K562 (cell line): ENCODE results near the gene SCUBE1. TPM values are rescaled to one million over a fixed set of nuclear protein-coding genes. Genes with fewer than 3 reads are reported as not detected.
A peak's percentile ranks its signal among the peaks of the same experiment; 100 is the strongest.

Source experiments
- ATAC-seq: fragments of 200-7000 bp; cut with Tn5 transposase; 3 replicates; pipeline ENCODE4 v1.9.1; 2020; ENCODE audit warnings: moderate library complexity
- BruUV-seq: library from RNA; stranded (reverse); fragments of 400-500 nt; replicated peaks from 2 replicates; lab custom pipeline; 2021; lab: Mats Ljungman, UMichigan
- CTCF ChIA-PET: fragments of 300-600 bp; formaldehyde crosslinking; extraction: SDS; loops from one replicate; lab custom pipeline; 2021; ENCODE audit warnings: low intra/inter-chr PET ratio; lab: Yijun Ruan, JAX
- POLR2A ChIA-PET: fragments of 300-600, 350-650 bp; sonication (Branson Sonifier 250); formaldehyde crosslinking; extraction: SDS; loops from one replicate; lab custom pipeline; 2021; ENCODE audit warnings: antibody characterized with exemption, inconsistent platforms; lab: Yijun Ruan, JAX
- DNase-seq, 4 experiments: peaks; one replicate each; pipeline versions ENCODE4 v3.0.0 to v3.0.0-alpha.2; 2011 to 2018; ENCODE audit warnings: low spot score in 3 of 4, mixed read lengths in 3 of 4; ENCODE audit errors: extremely low read depth in 1 of 4
- FAIRE-seq: peaks from 2 replicates; lab custom pipeline; 2011; peaks lifted over from hg19 to GRCh38; lab: Jason Lieb, UNC
- H2AFZ ChIP-seq: 2 replicates; pipeline ENCODE4 v1.6.0; 2011; ENCODE audit warnings: low read depth, low read length, control low read depth, inconsistent platforms
- H3K27ac ChIP-seq: fragments of 200-600 bp; 3 replicates; pipeline ENCODE4 v1.8.0; 2011; ENCODE audit warnings: low read depth, mild to moderate bottlenecking, control low read depth, inconsistent platforms, low read length, moderate library complexity, mixed read lengths; ENCODE audit errors: extremely low read depth
- H3K27me3 ChIP-seq, 2 experiments: fragments of 300-600 bp in 1 of 2; 2 replicates in 1 of 2; 3 replicates in 1 of 2; pipeline versions ENCODE4 v1.6.0 to v1.8.0; 2011; ENCODE audit warnings: inconsistent platforms in 2 of 2, low read length in 2 of 2, mild to moderate bottlenecking in 1 of 2, mixed read lengths in 1 of 2, moderate library complexity in 1 of 2; ENCODE audit not compliant: control insufficient read depth in 2 of 2, insufficient read depth in 2 of 2
- H3K36me3 ChIP-seq: fragments of 300-600 bp; 3 replicates; pipeline ENCODE4 v1.8.0; 2011; ENCODE audit warnings: mild to moderate bottlenecking, low read length, inconsistent platforms; ENCODE audit not compliant: control insufficient read depth, insufficient read depth
- H3K4me1 ChIP-seq, 2 experiments: fragments of 200-600 bp in 1 of 2; replicated peaks in 1 of 2; 2 replicates in 1 of 2; 3 replicates in 1 of 2; pipeline versions ENCODE4 v1.5.1 to v1.8.0; 2011; ENCODE audit warnings: inconsistent platforms in 2 of 2, low read length in 2 of 2, mild to moderate bottlenecking in 1 of 2, mixed read lengths in 1 of 2, moderate library complexity in 1 of 2; ENCODE audit not compliant: control insufficient read depth in 2 of 2, insufficient read depth in 2 of 2
- H3K4me2 ChIP-seq: 2 replicates; pipeline ENCODE4 v1.6.1; 2011; ENCODE audit warnings: low read length, control low read depth, inconsistent platforms, mixed read lengths; ENCODE audit not compliant: insufficient read depth
- H3K4me3 ChIP-seq: fragments of 200-600 bp; sonication (generic), shearing (Covaris generic); 2 replicates; pipeline ENCODE4 v1.5.1; 2016; ENCODE audit warnings: control low read depth, inconsistent platforms
- H3K79me2 ChIP-seq: fragments of 200-600 bp; 3 replicates; pipeline ENCODE4 v1.8.0; 2011; ENCODE audit warnings: low read length, inconsistent platforms; ENCODE audit not compliant: control insufficient read depth, insufficient read depth
- H3K9ac ChIP-seq, 2 experiments: 2 replicates each; pipeline versions ENCODE4 v1.6.0 to v1.6.1; 2011; ENCODE audit warnings: low read depth in 2 of 2, low read length in 2 of 2, control low read depth in 1 of 2, inconsistent platforms in 1 of 2, mild to moderate bottlenecking in 1 of 2, mixed read lengths in 1 of 2; ENCODE audit not compliant: insufficient read depth in 1 of 2
- H3K9me1 ChIP-seq: one replicate; pipeline ENCODE4 v1.6.0; 2011; ENCODE audit warnings: inconsistent platforms, mild to moderate bottlenecking, low read length, moderate library complexity; ENCODE audit not compliant: control insufficient read depth, insufficient read depth
- H3K9me3 ChIP-seq: replicated peaks from 2 replicates; pipeline ENCODE4 v1.5.1; 2011; ENCODE audit warnings: low read depth, low read length, inconsistent platforms; ENCODE audit not compliant: control insufficient read depth, insufficient read depth
- H4K20me1 ChIP-seq: replicated peaks from 2 replicates; pipeline ENCODE4 v1.6.1; 2011; ENCODE audit warnings: low read length, inconsistent platforms, mixed read lengths; ENCODE audit not compliant: control insufficient read depth, insufficient read depth
- MYBL2 ChIP-seq, 2 experiments: fragments of 450-650 bp in 1 of 2; sonication (generic) in 1 of 2; formaldehyde crosslinking in 1 of 2; IDR thresholded peaks; 2 replicates each; pipeline versions ENCODE4 v1.6.1 to v1.8.1; 2017 to 2022; ENCODE audit warnings: borderline replicate concordance in 1 of 2, inconsistent platforms in 1 of 2, low read depth in 1 of 2, mild to moderate bottlenecking in 1 of 2, missing genetic modification reagents in 1 of 2, moderate library complexity in 1 of 2
- POLR2G ChIP-seq: fragments of 200-400 bp; formaldehyde crosslinking; IDR thresholded peaks from 2 replicates; pipeline ENCODE4 v1.6.1; 2017; ENCODE audit warnings: low read depth, mild to moderate bottlenecking, antibody characterized with exemption, low read length, moderate library complexity
- RBFOX2 ChIP-seq: fragments of 200-400 bp; formaldehyde crosslinking; IDR thresholded peaks from 2 replicates; pipeline ENCODE4 v1.6.1; 2017; ENCODE audit warnings: low read depth, mild to moderate bottlenecking, low read length, moderate library complexity
- TRIM28 ChIP-seq: fragments of 450-650 bp; IDR thresholded peaks from 2 replicates; pipeline ENCODE4 v1.6.1; 2017
- ZC3H4 ChIP-seq: sonication (generic); formaldehyde crosslinking; IDR thresholded peaks from 2 replicates; pipeline ENCODE4 v1.9.0; 2021; ENCODE audit warnings: missing genetic modification reagents, borderline replicate concordance
- ZNF384 ChIP-seq: IDR thresholded peaks from 2 replicates; pipeline ENCODE4 v1.6.1; 2012; ENCODE audit warnings: low read depth, low read length, improper control_type of control experiment
- ZNF583 ChIP-seq: fragments of 250-450 bp; sonication (Bioruptor Pico); IDR thresholded peaks from 2 replicates; pipeline ENCODE4 v1.4.0; 2020
- whole genome bisulfite sequencing: fragments of 100-300 bp; shearing (Covaris generic); methylation state at CpG from one replicate; pipeline ENCODE4 v1.1.6; 2016; ENCODE audit warnings: low coverage, mixed read lengths; ENCODE audit not compliant: insufficient coverage; ENCODE audit errors: missing lambda C conversion rate; 5-methylcytosine and 5-hydroxymethylcytosine counted together
- in situ Hi-C: fragments of 300-500 bp; cut with MboI; formaldehyde crosslinking; loops from 4 replicates; pipeline ENCODE4 v1.15.0; 2018; ENCODE audit warnings: inconsistent platforms, mixed read lengths
- intact Hi-C: fragments of 100-400 bp; cut with micrococcal nuclease; formaldehyde crosslinking; loops from 2 replicates; pipeline ENCODE4 v1.14.2; 2022
- polyA plus RNA-seq, 8 experiments: library from polyadenylated mRNA; depleted of rRNA in 4 of 8; stranded (reverse) in 5 of 8; unstranded in 3 of 8; fragments of >200 nt; fragmentation: Nextera tagmentation in 2 of 8; fragmentation: Illumina TruSeq in 1 of 8; extraction: Ambion mirVana in 2 of 8; extraction: Trizol in 1 of 8; gene quantifications; 2 replicates each; pipeline versions ENCODE4 v1.2.1 to v1.2.3, GENCODE V29; 2011 to 2014; ENCODE audit warnings: inconsistent platforms in 1 of 8, missing spikeins in 1 of 8
- total RNA-seq, 7 experiments: library from RNA; depleted of rRNA in 6 of 7; stranded (reverse); fragments of >200 nt in 6 of 7; fragmentation: Illumina TruSeq in 2 of 7; extraction: Trizol in 2 of 7; gene quantifications; 2 replicates each; pipeline versions ENCODE4 v1.2.1 to v1.2.3, GENCODE V29; 2011 to 2021; ENCODE audit warnings: low replicate concordance in 1 of 7
- TF ChIP-seq, protein P1 (sequence below): fragments of 450-650 bp; formaldehyde crosslinking; IDR thresholded peaks from 2 replicates; pipeline ENCODE4 v1.4.0; 2020; ENCODE audit warnings: mild to moderate bottlenecking, mixed read lengths
- TF ChIP-seq, protein P2 (sequence below): fragments of 450-650 bp; IDR thresholded peaks from 2 replicates; pipeline ENCODE4 v1.6.1; 2016

Gene SCUBE1
- total and polyA plus RNA-seq, 9 of the 15 experiments (the other 6 are each of a cell fraction or from before 2014, with no cell fraction given): 0.03 to 0.47 (median 0.29) TPM; not detected in 6

DNA sequence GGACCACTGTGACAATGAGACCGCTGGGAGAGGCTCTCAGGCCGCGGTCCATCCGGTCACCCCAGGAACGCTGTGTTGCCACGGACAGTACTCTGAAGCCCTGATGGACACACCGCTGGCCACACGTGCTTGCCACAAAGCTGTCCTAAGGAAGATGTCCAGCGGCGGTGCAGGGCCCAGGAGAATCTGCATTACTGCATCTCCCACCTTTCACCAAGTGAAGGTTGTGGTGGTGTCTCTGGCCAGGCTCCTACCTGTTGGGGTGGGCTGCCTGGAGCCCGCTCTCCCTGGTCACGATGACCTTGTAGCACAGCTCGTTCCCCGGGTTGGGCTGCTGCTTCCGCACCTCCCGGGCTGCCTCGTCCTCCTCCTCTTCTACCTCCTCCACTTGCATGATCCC, 160.4 kb downstream of the SCUBE1 start:
- H3K79me2 ChIP-seq: peaks cover 63% of the 10 kb centered on the region
- H3K4me2 ChIP-seq: peak overlapping the region; percentile 76
- H3K9me1 ChIP-seq: no peaks in the 10 kb centered on the region
- H3K9me3 ChIP-seq: 0 out of 2 replicates have a peak, but pooled peaks cover 2% of the 10 kb centered on the region
- H3K27me3 ChIP-seq: no peaks in the 10 kb centered on the region
- H4K20me1 ChIP-seq: no peaks in the 10 kb centered on the region
- H3K4me1 ChIP-seq: peaks cover 23 to 53% of the 10 kb centered on the region in 2 experiments; a peak in 4 of 5 replicates
- H3K27ac ChIP-seq: peak overlapping the region; percentile 86
- peak overlapping the region; percentile 73 to 81 for H3K9ac ChIP-seq
- ChIA-PET POLR2A (interaction anchor here (0.9 to 1.0 kb wide), 2 partner anchors 13 to 181 kb away, joined by 3 to 5 read pairs; no protein-coding TSS in a partner anchor), CTCF (no interaction called here)
- FAIRE-seq (no peak), ATAC-seq (no peak), DNase-seq (no peak)
- peaks cover 59% of the 10 kb centered on the region for H3K36me3 ChIP-seq
- 72% methylated on average over 9 of the region's 17 CpGs for WGBS
- TF ChIP-seq MYBL2 (IDR thresholded peaks at IDR 0.05; ENCODE audit: low read depth) (no peak), MYBL2 (CRISPR knock-in tag; IDR thresholded peaks at IDR 0.05; ENCODE audit: borderline replicate concordance) (no peak), ZNF384 (no peak), POLR2G (peak; percentile 42), RBFOX2 (peak; percentile 46; the same call in 1 of the 2 replicates), ZC3H4 (CRISPR knock-in tag) (0 out of 2 replicates have a peak, but pooled peaks have one; percentile 24), ZNF583 (no peak), TRIM28 (no peak)
- TF ChIP-seq, protein P1, sequence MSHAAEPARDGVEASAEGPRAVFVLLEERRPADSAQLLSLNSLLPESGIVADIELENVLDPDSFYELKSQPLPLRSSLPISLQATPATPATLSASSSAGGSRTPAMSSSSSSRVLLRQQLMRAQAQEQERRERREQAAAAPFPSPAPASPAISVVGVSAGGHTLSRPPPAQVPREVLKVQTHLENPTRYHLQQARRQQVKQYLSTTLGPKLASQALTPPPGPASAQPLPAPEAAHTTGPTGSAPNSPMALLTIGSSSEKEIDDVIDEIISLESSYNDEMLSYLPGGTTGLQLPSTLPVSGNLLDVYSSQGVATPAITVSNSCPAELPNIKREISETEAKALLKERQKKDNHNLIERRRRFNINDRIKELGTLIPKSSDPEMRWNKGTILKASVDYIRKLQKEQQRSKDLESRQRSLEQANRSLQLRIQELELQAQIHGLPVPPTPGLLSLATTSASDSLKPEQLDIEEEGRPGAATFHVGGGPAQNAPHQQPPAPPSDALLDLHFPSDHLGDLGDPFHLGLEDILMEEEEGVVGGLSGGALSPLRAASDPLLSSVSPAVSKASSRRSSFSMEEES (CRISPR knock-in tag): no peak
- TF ChIP-seq, protein P2, sequence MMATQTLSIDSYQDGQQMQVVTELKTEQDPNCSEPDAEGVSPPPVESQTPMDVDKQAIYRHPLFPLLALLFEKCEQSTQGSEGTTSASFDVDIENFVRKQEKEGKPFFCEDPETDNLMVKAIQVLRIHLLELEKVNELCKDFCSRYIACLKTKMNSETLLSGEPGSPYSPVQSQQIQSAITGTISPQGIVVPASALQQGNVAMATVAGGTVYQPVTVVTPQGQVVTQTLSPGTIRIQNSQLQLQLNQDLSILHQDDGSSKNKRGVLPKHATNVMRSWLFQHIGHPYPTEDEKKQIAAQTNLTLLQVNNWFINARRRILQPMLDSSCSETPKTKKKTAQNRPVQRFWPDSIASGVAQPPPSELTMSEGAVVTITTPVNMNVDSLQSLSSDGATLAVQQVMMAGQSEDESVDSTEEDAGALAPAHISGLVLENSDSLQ: no peak
- intact Hi-C loops: no loop called here
- in situ Hi-C loops: no loop called here
- no TSS peak for BruUV-seq
- H2AFZ ChIP-seq: no peak overlapping the region
- no peak overlapping the region for H3K4me3 ChIP-seq
